Measurements from ENCODE around the gene ZNF444.
"Not testable (repeated sequence)": the region's sequence is repeated elsewhere in the genome, so short reads cannot be mapped to it uniquely, and the experiment has no call there.

ZNF444 gene

DNA sequence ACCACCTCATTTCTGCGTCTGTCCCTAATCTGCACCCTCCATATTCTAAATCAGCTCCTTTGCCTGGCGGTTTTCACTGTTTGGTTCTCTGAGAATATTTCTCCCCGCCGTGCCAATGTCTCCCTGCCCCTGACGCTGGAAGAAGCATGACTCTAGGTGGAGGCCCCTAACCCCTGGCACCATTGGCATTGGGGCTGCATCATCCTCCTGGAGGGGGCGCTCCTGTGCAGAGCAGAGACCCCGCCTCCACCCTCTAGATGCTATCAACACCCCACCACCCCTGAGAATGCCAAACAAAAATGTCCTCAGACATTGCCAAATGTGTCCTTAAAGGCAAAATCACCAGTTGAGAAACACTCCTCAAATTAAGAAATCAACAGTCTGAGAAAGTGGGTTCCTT, 50.0 kb downstream of the ZNF444 start:
- DNase-seq: no peak

DNA sequence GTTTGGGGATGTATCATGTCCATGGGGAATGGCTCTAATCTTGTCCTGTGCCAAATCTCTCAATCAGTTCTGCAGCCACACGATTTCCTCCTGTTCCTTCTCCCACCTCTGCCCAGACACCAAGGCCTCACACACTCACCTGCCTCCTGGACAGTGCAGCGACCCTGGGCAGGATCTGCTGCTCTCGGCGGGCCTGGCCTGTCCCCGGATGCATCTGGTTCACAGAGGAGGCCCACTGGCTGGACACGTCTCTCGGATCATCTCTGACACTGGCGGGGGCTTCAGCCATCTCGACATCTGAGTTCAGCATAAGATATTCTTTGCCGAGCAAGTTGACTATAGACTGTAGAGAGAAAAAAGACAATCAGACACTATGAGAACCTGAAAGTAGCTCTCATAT, 50.6 kb downstream of the ZNF444 start:
- DNase-seq: no peak

DNA sequence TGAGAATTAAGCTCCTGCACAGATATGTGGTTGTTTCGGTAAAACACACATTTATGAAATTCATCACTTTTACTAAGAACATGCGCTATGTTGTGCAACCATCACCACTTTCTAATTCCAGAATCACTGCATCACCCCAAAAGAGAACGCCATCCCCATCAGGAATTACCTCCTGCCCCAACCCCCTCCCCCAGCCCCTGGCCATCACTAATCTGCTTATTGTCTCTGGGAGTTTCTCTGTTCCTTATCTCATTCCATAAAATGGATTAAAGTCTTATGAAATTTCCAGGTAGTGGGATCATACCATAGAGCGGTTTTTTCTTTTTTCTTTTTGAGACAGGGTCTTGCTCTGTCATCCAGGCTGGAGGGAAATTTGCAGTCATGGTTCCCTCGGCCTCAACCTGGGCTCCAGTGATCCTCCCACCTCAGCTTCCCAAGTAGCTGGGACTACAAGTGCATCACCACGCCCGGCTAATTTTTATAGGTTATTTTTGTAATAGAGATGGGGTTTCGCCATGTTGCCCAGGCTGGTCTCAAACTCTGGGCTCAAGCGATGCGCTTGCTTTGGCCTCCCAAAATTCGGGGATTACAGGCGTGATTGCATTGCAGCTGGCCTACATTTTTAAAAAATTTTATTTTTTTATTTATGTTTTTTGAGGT, 53.0 kb downstream of the ZNF444 start:
- no peak for DNase-seq

DNA sequence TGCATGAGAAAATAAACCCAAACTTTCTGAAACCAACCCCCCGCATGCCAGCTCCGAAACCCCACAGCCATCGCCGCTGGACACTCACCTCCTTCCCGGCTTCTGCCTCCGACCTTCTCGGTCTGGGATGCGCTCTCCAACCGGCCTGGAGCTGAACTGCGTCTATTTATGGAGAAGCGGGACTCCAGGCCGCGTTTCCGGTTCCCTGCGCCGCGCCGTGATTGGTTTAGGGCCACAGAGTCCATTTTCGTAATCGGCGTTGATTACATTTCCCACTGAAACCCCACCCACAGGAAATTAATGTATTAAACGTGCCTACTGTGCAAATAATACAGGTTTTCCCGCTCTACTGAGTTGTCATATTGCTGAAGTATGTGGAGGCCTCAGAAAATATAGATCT, 56.6 kb downstream of the ZNF444 start, which contains the start of gene ZSCAN5B:
ZSCAN5B (minus strand) TSS at position 138 of the 400 bp plus-strand sequence. CDS start 4,731 bp downstream, outside the sequence.
- not testable (repeated sequence) for DNase-seq

DNA sequence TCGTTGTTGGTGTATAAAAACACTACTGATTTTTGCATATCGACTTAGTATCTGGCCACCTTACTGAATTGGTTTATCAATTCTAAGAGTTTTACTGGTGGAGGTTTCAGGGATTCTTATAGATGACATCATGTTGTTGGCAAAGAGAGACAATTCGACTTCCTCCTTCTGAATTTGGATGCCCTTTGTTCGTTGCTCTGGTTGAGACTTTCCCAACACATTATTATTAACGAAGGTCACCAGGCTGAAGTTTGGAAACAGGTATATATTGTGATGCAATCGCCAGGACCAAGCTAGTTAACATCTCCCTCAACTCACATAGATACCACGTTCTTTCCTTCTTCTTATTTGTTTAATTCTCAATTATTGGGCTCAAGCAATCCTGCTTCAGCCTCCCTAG, 58.6 kb downstream of the ZNF444 start:
- no peak for DNase-seq

DNA sequence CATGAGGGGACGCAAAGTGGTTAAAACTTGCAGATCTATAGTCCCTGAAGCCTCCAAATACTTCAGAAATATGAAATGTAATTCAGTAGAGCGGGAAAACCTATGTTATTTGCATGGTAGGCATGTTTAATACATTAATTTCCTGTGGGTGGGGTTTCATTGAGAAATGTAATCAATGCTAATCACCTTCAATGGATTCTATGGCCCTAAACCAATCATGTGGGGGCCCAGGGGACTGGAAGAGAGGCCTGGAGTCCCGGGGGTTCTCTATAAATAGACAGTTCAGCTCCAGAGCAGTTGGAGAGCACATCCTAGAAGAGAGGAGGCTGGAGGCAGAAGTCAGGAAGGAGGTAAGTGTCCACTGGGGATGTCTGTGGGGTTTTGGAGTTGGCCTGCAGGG, 60.9 kb downstream of the ZNF444 start, which contains the start of gene ZSCAN5C:
ZSCAN5C (plus strand) TSS at position 301 of the 400 bp plus-strand sequence. CDS start 3,641 bp downstream, outside the sequence.
- no peak for DNase-seq

DNA sequence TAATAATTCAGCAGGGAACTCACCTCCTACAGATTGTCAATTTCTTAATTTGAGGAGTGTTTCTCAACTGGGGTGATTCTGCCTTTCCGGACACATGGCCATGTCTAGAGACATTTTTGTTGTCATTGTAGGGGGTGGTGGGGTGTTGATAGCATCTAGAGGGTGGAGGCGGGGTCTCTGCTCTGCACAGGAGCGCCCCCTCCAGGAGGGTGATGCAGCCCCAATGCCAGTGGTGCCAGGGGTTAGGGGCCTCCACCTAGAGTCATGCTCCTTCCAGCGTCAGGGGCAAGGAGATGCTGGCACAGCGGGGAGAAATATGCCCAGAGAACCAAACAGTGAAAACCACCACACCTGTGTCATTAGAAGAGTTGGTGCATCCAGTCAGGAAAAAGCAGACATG, 66.5 kb downstream of the ZNF444 start:
- DNase-seq: not testable (repeated sequence)

DNA sequence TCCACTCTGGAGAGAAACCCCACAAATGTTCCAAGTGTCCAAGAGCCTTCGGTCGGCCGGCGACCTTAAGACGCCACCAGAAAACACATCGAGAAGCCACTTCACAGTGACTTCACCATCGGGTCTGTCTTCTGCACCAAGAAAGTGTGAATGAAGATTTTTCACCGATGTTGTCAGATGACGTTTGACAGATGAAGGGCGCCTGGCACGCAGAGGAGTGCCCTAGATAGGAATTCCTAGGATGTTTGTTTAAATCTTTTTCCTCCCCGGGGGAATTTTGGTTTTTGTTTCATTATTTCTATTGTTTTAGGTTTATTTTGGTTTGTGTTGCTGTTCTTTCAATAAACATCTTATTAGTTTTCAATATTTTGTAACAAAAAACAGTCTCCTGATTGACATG, 68.0 kb downstream of the ZNF444 start:
- no peak for DNase-seq

DNA sequence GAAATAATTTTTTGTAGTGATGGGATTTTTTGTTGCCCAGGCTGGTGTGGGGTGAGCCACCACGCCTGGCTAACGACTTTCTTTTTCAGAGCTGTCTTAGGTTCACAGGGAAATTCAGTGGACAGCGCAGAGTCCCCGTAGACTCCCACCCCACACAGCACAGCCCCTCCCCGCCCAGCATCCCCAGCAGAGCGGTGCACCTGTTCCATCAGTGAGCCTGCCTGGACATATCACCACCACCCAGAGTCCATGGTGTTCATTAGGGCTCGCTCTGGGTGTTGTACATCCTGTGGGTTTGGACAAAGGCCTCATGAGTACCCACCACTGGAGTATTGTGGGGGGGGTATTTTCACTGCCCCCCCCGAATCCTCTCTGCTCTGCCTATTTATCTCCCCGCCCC, 68.9 kb downstream of the ZNF444 start:
- not testable (repeated sequence) for DNase-seq
